Stomach (tissue), 4 donors: Measurements from ENCODE around the gene CACNA1G.

Experiments
- POLR2A ChIP-seq, 4 donors: fragments of 450-650 bp; IDR thresholded peaks; one replicate each; pipeline ENCODE4 v1.6.1; 2016; ENCODE audit warnings: antibody characterized with exemption in 4 of 4, control low read depth in 2 of 4, mild to moderate bottlenecking in 1 of 4, moderate library complexity in 1 of 4
- POLR2AphosphoS5 ChIP-seq, 3 donors: sonication (generic); formaldehyde crosslinking; IDR thresholded peaks; one replicate each; pipeline ENCODE4 v1.6.1; 2016; ENCODE audit warnings: antibody characterized with exemption in 3 of 3

- TF ChIP-seq POLR2AphosphoS5 (IDR thresholded peaks at IDR 0.05) (no peak), POLR2A (IDR thresholded peaks at IDR 0.05) (no peak)
These were observed 69.4 kb downstream of the CACNA1G start for GRCh38 chr17:50629902-50630301.
